G401.6 (cell line): ENCODE results near the gene TOP1.

ENCODE experiments used
- FAIRE-seq: peaks from 2 replicates; lab custom pipeline; 2012; peaks lifted over from hg19 to GRCh38; lab: Jason Lieb, UNC

TOP1 gene

GRCh38 chr20:41169791-41170351, 141.2 kb downstream of the TOP1 start:
- no peak for FAIRE-seq

DNA sequence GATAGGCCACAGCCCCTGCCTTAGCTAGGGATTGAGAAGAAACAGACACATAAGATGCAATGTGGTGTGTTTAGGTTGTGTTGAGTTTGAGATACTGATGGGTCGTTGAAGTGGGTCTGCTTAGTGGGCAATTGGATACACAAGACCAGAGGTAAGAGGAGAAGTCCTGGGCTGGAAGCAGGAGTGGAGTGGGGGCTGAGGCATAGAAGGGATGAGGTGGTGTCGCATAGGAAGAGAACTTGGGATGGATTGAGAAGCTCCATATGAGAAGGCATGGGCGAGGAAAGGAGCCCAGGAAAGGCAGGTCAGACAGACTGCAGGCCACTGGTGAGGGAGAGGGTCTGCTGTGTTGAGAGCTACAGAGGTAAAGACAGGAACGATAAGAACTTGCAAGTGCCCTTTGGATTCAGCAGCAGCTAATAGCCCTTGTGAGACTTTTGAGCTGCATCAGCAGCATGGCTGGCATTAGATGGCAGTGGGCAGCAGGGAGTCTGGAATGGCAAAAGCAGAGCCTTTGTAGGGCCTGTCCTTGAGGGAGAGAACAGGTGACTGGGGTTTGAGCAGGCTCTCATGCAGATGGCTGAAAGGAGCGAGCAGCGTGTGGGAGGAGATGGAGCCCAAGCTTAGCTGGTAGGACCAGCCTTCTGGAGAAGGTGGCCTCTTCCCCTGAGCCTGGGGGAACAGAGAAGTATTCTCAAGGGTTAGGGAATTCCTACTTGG, 141.9 kb downstream of the TOP1 start:
- no peak for FAIRE-seq

DNA sequence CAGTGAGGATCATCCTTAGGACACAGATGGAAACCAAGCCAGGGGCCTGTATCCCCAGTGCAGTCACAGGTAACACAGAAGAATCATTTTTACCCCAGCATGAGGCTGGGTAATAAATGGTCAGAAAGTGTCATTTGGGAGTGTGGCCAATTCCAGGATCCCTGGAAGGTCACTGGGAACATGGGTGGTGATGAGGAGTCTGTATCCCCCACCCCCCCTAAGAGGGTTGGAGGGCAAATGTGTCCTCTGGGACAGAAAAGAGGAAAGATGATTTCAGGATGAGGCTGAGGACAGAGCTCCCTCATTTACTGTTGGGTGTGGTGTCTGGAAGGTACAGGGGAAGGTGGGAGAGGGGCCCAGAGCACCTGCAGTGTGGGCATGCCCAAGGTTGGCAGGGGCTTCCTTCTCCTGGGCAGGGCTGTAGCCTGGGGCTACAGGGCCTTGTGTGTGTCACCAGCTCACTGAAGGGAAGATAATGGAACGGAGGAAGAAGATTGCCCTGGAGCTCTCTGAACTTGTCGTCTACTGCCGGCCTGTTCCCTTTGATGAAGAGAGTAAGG, 143.2 kb downstream of the TOP1 start:
- FAIRE-seq: no peak

DNA sequence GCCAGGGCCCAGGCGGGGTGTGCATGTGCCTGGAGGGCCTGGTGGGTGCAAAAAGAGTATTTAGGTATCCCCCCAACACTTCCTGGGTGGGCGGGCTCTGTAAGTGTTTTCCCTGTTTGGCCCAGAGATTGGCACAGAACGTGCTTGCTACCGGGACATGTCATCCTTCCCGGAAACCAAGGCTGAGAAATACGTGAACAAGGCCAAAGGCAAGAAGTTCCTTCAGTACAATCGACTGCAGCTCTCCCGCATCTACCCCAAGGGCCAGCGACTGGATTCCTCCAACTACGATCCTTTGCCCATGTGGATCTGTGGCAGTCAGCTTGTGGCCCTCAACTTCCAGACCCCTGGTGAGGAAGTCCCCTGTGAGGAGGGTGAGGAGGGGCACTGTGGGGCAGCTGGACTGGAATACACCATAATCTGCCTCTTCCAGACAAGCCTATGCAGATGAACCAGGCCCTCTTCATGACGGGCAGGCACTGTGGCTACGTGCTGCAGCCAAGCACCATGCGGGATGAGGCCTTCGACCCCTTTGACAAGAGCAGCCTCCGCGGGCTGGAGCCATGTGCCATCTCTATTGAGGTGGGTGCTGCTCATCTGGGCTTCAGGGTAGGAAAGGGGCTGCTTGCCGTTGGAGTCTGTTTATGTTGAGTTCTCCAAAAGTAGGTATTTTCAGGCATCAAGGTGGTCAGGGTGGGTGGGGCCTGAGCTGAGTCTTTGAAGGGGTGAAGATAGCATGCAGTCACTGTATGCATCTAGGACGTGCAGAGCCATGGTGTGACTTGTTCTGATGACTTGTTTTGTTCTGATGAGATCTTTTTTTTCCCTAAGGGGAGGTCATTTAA, 143.9 kb downstream of the TOP1 start:
- FAIRE-seq: no peak

DNA sequence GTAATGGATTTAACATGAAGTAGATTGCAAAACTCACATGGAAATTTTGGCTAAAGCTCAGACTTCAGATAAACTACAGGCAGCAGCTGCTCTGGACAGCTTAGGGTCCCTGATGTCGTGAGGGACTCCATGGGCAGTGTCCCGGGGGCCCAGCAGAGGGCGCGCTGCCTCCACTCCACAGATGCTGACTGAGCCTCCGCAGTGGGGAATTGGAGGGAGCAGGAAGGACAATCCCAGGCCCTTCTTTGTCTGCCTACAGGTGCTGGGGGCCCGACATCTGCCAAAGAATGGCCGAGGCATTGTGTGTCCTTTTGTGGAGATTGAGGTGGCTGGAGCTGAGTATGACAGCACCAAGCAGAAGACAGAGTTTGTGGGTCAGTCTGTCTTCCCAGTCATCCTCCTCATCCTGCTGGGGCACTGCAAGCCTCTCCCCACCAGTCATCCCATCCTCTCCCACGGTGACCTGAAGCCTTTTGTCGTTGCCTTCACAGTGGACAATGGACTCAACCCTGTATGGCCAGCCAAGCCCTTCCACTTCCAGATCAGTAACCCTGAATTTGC, 144.6 kb downstream of the TOP1 start:
- FAIRE-seq: peak; percentile 49

DNA sequence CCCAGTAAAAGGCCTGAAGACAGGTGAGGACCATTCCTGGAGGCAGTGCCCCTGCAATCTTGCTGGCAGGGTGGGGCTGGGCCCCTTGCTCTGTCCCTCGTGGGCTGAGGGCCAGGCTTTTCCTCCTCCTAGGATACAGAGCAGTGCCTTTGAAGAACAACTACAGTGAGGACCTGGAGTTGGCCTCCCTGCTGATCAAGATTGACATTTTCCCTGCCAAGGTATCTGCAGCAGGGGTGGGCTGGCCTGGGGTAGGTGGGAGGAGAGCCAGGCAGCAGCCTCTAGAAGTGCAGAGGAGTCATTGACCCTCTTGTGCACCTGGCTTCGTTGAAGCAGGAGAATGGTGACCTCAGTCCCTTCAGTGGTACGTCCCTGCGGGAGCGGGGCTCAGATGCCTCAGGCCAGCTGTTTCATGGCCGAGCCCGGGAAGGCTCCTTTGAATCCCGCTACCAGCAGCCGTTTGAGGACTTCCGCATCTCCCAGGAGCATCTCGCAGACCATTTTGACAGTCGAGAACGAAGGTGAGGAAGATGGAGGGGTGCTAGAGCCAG, 145.2 kb downstream of the TOP1 start:
- FAIRE-seq: no peak
